ENCODE measurements around the gene P2RX6.

GRCh38 chr22:21067901-21068680 lies 53.1 kb downstream of the P2RX6 start:
- no peak for TF ChIP-seq POLR2AphosphoS5 (IDR thresholded peaks at IDR 0.05; ENCODE audit: low read depth, low read length)
- TF ChIP-seq REST (IDR thresholded peaks at IDR 0.05; ENCODE audit: insufficient read depth in 1 of 2, low read depth in 2 of 2, low read length in 2 of 2), result no peak
- TF ChIP-seq TAF1 (IDR thresholded peaks at IDR 0.05; ENCODE audit: borderline replicate concordance, insufficient read depth, low read length), result no peak
